IPS-18c (cell line): ENCODE measurements around the gene ARHGEF11.
"Not testable (repeated sequence)": the region's sequence is repeated elsewhere in the genome, so short reads cannot be mapped to it uniquely, and the experiment has no call there.

Experiments used
- H3K4me3 ChIP-seq: 2 replicates; pipeline ENCODE4 v1.7.0; 2013; ENCODE audit warnings: low read depth, mild to moderate bottlenecking, low read length, moderate library complexity; ENCODE audit not compliant: insufficient read depth
- H3K9me3 ChIP-seq: one replicate; pipeline ENCODE4 v1.6.1; 2013; ENCODE audit warnings: mild to moderate bottlenecking, low read length, moderate library complexity; ENCODE audit not compliant: control insufficient read depth, insufficient read depth

The ARHGEF11 gene

GRCh38 chr1:156929596-156930238, 115.8 kb downstream of the ARHGEF11 start:
- Histone ChIP-seq H3K4me3 (no peak overlapping the region; the same call in 1 of the 2 replicates), H3K9me3 (no peaks in the 10 kb centered on the region)

GRCh38 chr1:156928043-156928602, 117.4 kb downstream of the ARHGEF11 start:
- peak overlapping the region; percentile 58; the same call in 1 of the 2 replicates for H3K4me3 ChIP-seq

GRCh38 chr1:156927215-156928042, 118.1 kb downstream of the ARHGEF11 start:
- Histone ChIP-seq H3K9me3 (no peaks in the 10 kb centered on the region), H3K4me3 (peak overlapping the region; percentile 58)

More at GRCh38 chr1:156928043-156928602, 117.4 kb downstream of the ARHGEF11 start:
- no peaks in the 10 kb centered on the region for H3K9me3 ChIP-seq

GRCh38 chr1:156926695-156927094, 118.8 kb downstream of the ARHGEF11 start:
- H3K9me3 ChIP-seq, H3K4me3 ChIP-seq: not testable (repeated sequence)

GRCh38 chr1:156926175-156926574, 119.4 kb downstream of the ARHGEF11 start:
- Histone ChIP-seq H3K4me3 (no peak overlapping the region), H3K9me3 (no peaks in the 10 kb centered on the region)

- no peak overlapping the region for H3K4me3 ChIP-seq
Measured at GRCh38 chr1:156925154-156926010, 120.2 kb downstream of the ARHGEF11 start.

GRCh38 chr1:156924478-156925153, 120.9 kb downstream of the ARHGEF11 start:
- Histone ChIP-seq H3K9me3 (peaks cover 2% of the 10 kb centered on the region), H3K4me3 (peak overlapping the region; percentile 47)

More at GRCh38 chr1:156925154-156926010, 120.2 kb downstream of the ARHGEF11 start:
- no peaks in the 10 kb centered on the region for H3K9me3 ChIP-seq

GRCh38 chr1:156923670-156924477, 121.7 kb downstream of the ARHGEF11 start:
- Histone ChIP-seq H3K9me3 (peaks cover 2% of the 10 kb centered on the region), H3K4me3 (peak overlapping the region; percentile 47)

GRCh38 chr1:156922986-156923669, 122.4 kb downstream of the ARHGEF11 start:
- Histone ChIP-seq H3K4me3 (peak overlapping the region; percentile 47; the same call in 1 of the 2 replicates), H3K9me3 (peaks cover 2% of the 10 kb centered on the region)

- H3K9me3 ChIP-seq: peaks cover 2% of the 10 kb centered on the region
- H3K4me3 ChIP-seq: no peak overlapping the region
Measured at GRCh38 chr1:156921053-156921529, 124.5 kb downstream of the ARHGEF11 start.

GRCh38 chr1:156920233-156921052, 125.1 kb downstream of the ARHGEF11 start, which contains the start of gene LRRC71:
Gene LRRC71, plus strand, starts transcription at chr1:156920632. Its CDS starts 172 bp downstream, at chr1:156920804.
- H3K4me3 ChIP-seq: peak within 1 kb of the TSS; percentile 53
- H3K9me3 ChIP-seq: peaks cover 2% of the 10 kb centered on the region

- no peaks in the 10 kb centered on the region for H3K9me3 ChIP-seq
- no peak overlapping the region for H3K4me3 ChIP-seq
Measured at GRCh38 chr1:156914440-156914856, 131.1 kb downstream of the ARHGEF11 start.

GRCh38 chr1:156913809-156914387, 131.6 kb downstream of the ARHGEF11 start:
- Histone ChIP-seq H3K9me3 (no peaks in the 10 kb centered on the region), H3K4me3 (no peak overlapping the region)
